A549 (cell line): ENCODE data around the gene CBY1. TPM values are rescaled to one million over a fixed set of nuclear protein-coding genes. Genes with fewer than 3 reads are reported as not detected.

Experiments used
- ATAC-seq, 2 experiments: fragments of 200-7000 bp in 1 of 2; fragments of >200 bp in 1 of 2; cut with Nextera tagmentation in 1 of 2; cut with Tn5 transposase in 1 of 2; 3 replicates each; pipeline versions ENCODE4 v1.8.0 to v1.9.1; 2018 to 2020; ENCODE audit warnings: mild to moderate bottlenecking in 1 of 2, moderate library complexity in 1 of 2
- CTCF ChIA-PET: fragments of 300-600 bp; sonication (Branson Sonifier 250); formaldehyde crosslinking; extraction: SDS; loops from one replicate; lab custom pipeline; 2021; ENCODE audit warnings: antibody characterized with exemption, inconsistent platforms; lab: Yijun Ruan, JAX
- POLR2A ChIA-PET: fragments of 350-600 bp; formaldehyde crosslinking; extraction: SDS; loops from one replicate; lab custom pipeline; 2021; ENCODE audit warnings: antibody characterized with exemption, inconsistent platforms; lab: Yijun Ruan, JAX
- DNase-seq, 2 experiments: peaks; one replicate each; pipeline versions ENCODE4 v3.0.0 to v3.0.0-alpha.2; 2011 to 2016; ENCODE audit warnings: low read depth in 1 of 2, low spot score in 1 of 2
- FAIRE-seq: peaks from 2 replicates; lab custom pipeline; 2011; peaks lifted over from hg19 to GRCh38; lab: Jason Lieb, UNC
- H3K27ac ChIP-seq, 2 experiments: fragments of >200 bp; sonication (Bioruptor Twin); formaldehyde crosslinking; 3 replicates each; pipeline ENCODE4 v1.5.1; 2016 to 2017
- H3K4me1 ChIP-seq: fragments of >200 bp; sonication (Bioruptor Twin); formaldehyde crosslinking; 3 replicates; pipeline ENCODE4 v1.6.1; 2016
- H3K4me2 ChIP-seq: fragments of >200 bp; sonication (Bioruptor Twin); formaldehyde crosslinking; 3 replicates; pipeline ENCODE4 v1.6.1; 2016
- H3K4me3 ChIP-seq: fragments of >200 bp; sonication (Bioruptor Twin); formaldehyde crosslinking; 3 replicates; pipeline ENCODE4 v1.5.1; 2016
- H3K9me3 ChIP-seq: fragments of >200 bp; sonication (Bioruptor Twin); formaldehyde crosslinking; 3 replicates; pipeline ENCODE4 v1.6.1; 2016
- ATOH8 ChIP-seq: fragments of 250-450 bp; sonication (Bioruptor Pico); IDR thresholded peaks from 2 replicates; pipeline ENCODE4 v1.5.0; 2020; ENCODE audit warnings: low read depth, mild to moderate bottlenecking, moderate library complexity
- BCL3 ChIP-seq: fragments of >200 bp; sonication (Bioruptor Twin); formaldehyde crosslinking; IDR thresholded peaks from 3 replicates; pipeline ENCODE4 v1.6.1; 2016
- CEBPB ChIP-seq, 2 experiments: fragments of >200 bp in 1 of 2; sonication (Bioruptor Twin) in 1 of 2; formaldehyde crosslinking in 1 of 2; IDR thresholded peaks; 2 replicates each; pipeline ENCODE4 v1.6.1; 2012 to 2016
- CTCF ChIP-seq: fragments of >200 bp; sonication (Bioruptor Twin); formaldehyde crosslinking; IDR thresholded peaks from 3 replicates; pipeline ENCODE4 v1.5.1; 2016
- EP300 ChIP-seq, 2 experiments: fragments of >200 bp; sonication (Bioruptor Twin); formaldehyde crosslinking; IDR thresholded peaks; 2 replicates in 1 of 2; 3 replicates in 1 of 2; pipeline ENCODE4 v1.6.1; 2016 to 2017
- FOSL2 ChIP-seq, 2 experiments: fragments of 450-650 bp in 1 of 2; fragments of >200 bp in 1 of 2; sonication (Bioruptor Twin) in 1 of 2; formaldehyde crosslinking; IDR thresholded peaks; 2 replicates each; pipeline versions ENCODE4 v1.5.0 to v1.6.1; 2016 to 2020; ENCODE audit warnings: mild to moderate bottlenecking in 1 of 2, moderate library complexity in 1 of 2
- FOXS1 ChIP-seq: fragments of 250-450 bp; sonication (Bioruptor Pico); IDR thresholded peaks from 2 replicates; pipeline ENCODE4 v1.5.0; 2020; ENCODE audit warnings: mild to moderate bottlenecking, moderate library complexity
- GATA3 ChIP-seq: IDR thresholded peaks from 2 replicates; pipeline ENCODE4 v1.6.1; 2012; ENCODE audit warnings: borderline replicate concordance
- HDAC2 ChIP-seq: fragments of 200-600 bp; sonication (generic); IDR thresholded peaks from 2 replicates; pipeline ENCODE4 v1.6.1; 2016
- HES2 ChIP-seq: fragments of >200 bp; sonication (Bioruptor Twin); formaldehyde crosslinking; IDR thresholded peaks from 2 replicates; pipeline ENCODE4 v1.6.1; 2016
- HEYL ChIP-seq: fragments of 250-450 bp; sonication (Bioruptor Pico); IDR thresholded peaks from 2 replicates; pipeline ENCODE4 v1.8.0; 2021; ENCODE audit warnings: mild to moderate bottlenecking, moderate library complexity
- HMGXB4 ChIP-seq: fragments of 250-450 bp; sonication (Bioruptor Pico); IDR thresholded peaks from 2 replicates; pipeline ENCODE4 v1.5.0; 2021; ENCODE audit warnings: mild to moderate bottlenecking, moderate library complexity, borderline replicate concordance
- JUNB ChIP-seq: fragments of >200 bp; sonication (Bioruptor Twin); formaldehyde crosslinking; IDR thresholded peaks from 2 replicates; pipeline ENCODE4 v1.6.1; 2016
- MAX ChIP-seq: IDR thresholded peaks from 2 replicates; pipeline ENCODE4 v1.6.1; 2012
- PBX3 ChIP-seq: IDR thresholded peaks from 2 replicates; pipeline ENCODE4 v1.6.1; 2012
- PHF8 ChIP-seq: fragments of 200-600 bp; sonication (generic); IDR thresholded peaks from 2 replicates; pipeline ENCODE4 v1.6.1; 2016; ENCODE audit warnings: low read depth, mild to moderate bottlenecking, antibody characterized with exemption, moderate library complexity, borderline replicate concordance
- RNF2 ChIP-seq: fragments of 200-600 bp; sonication (generic); IDR thresholded peaks from 2 replicates; pipeline ENCODE4 v1.6.1; 2016; ENCODE audit warnings: low read depth, mild to moderate bottlenecking, antibody characterized with exemption, moderate library complexity, borderline replicate concordance
- SMC3 ChIP-seq: fragments of >200 bp; sonication (Bioruptor Twin); formaldehyde crosslinking; IDR thresholded peaks from 3 replicates; pipeline ENCODE4 v1.6.1; 2018; ENCODE audit warnings: inconsistent platforms
- TFCP2L1 ChIP-seq: fragments of 250-450 bp; sonication (Bioruptor Pico); IDR thresholded peaks from 2 replicates; pipeline ENCODE4 v1.5.0; 2021; ENCODE audit warnings: mild to moderate bottlenecking
- TP53 ChIP-seq: fragments of 250-450 bp; sonication (Bioruptor Pico); IDR thresholded peaks from 2 replicates; pipeline ENCODE4 v1.5.0; 2021; ENCODE audit warnings: mild to moderate bottlenecking, moderate library complexity
- ZC3H11A ChIP-seq: fragments of 450-650 bp; IDR thresholded peaks from 2 replicates; pipeline ENCODE4 v1.6.1; 2014; ENCODE audit warnings: antibody characterized with exemption, mild to moderate bottlenecking
- ZSCAN20 ChIP-seq: fragments of 250-450 bp; sonication (Bioruptor Pico); IDR thresholded peaks from 2 replicates; pipeline ENCODE4 v1.8.0; 2022; ENCODE audit warnings: mild to moderate bottlenecking, moderate library complexity
- whole genome bisulfite sequencing: methylation state at CpG from one replicate; pipeline ENCODE4 v1.1.6; 2017; ENCODE audit errors: missing lambda C conversion rate; 5-methylcytosine and 5-hydroxymethylcytosine counted together
- polyA plus RNA-seq, 4 experiments: library from polyadenylated mRNA; depleted of rRNA in 3 of 4; stranded (reverse); fragments of >200 nt; fragmentation: RNase III in 1 of 4; extraction: RNeasy Plus Mini Kit Qiagen cat#74134 plus additional on column Dnase treatment in 1 of 4; gene quantifications; 2 replicates in 3 of 4; 3 replicates in 1 of 4; pipeline ENCODE4 v1.2.3, GENCODE V29; 2011 to 2017

Gene CBY1
- polyA plus RNA-seq, 2 of the 4 experiments (the other 2 are of a cell fraction): 19.4 to 20.8 TPM

GRCh38 chr22:38681582-38682335, 25.3 kb downstream of the CBY1 start, which contains the start of gene TOMM22 (continued):
- TF ChIP-seq EP300 (IDR thresholded peaks at IDR 0.05) (no peak), GATA3 (0 out of 2 replicates have a peak, but pooled peaks have one; percentile 35)

GRCh38 chr22:38684895-38685294, 28.5 kb downstream of the CBY1 start:
- H3K27ac ChIP-seq: no peak overlapping the region
- H3K9me3 ChIP-seq: peaks cover 8% of the 10 kb centered on the region
- no peak for DNase-seq
- no peak overlapping the region for H3K4me2 ChIP-seq
- POLR2A ChIA-PET: no interaction called here
- H3K4me1 ChIP-seq: no peaks in the 10 kb centered on the region
- TF ChIP-seq HMGXB4 (no peak), SMC3 (no peak), ZC3H11A (no peak), ZSCAN20 (CRISPR knock-in tag) (no peak), CTCF (no peak), ATOH8 (CRISPR knock-in tag) (no peak), TFCP2L1 (CRISPR knock-in tag) (no peak), CEBPB (IDR thresholded peaks at IDR 0.05) (no peak), MAX (no peak)
- TF ChIP-seq, all 56 proteins: peak for 0
- CTCF ChIA-PET: interaction anchor here (0.7 to 1.3 kb wide), 2 partner anchors 10 to 32 kb away, joined by 3 read pairs; no protein-coding TSS in a partner anchor
- H3K4me3 ChIP-seq: no peak overlapping the region
- 94% methylated on average over 9 of the region's 9 CpGs for WGBS
- FAIRE-seq (no peak), ATAC-seq (no peak)

GRCh38 chr22:38685761-38686160, 29.3 kb downstream of the CBY1 start:
- Histone ChIP-seq H3K9me3 (peaks cover 8% of the 10 kb centered on the region), H3K4me3 (no peak overlapping the region), H3K4me1 (no peaks in the 10 kb centered on the region), H3K27ac (no peak overlapping the region), H3K4me2 (no peak overlapping the region)
- POLR2A ChIA-PET: interaction anchor here (1.0 kb wide), 1 partner anchor 12 kb away, joined by 3 read pairs; no protein-coding TSS in a partner anchor
- FAIRE-seq: no peak
- 100% methylated on average over 1 of the region's 1 CpG for WGBS
- no peak for ATAC-seq
- no peak for DNase-seq
- CTCF ChIA-PET: interaction anchor here (1.3 kb wide), 1 partner anchor 83 kb away, joined by 4 read pairs; no protein-coding TSS in a partner anchor
- no peak for TF ChIP-seq PHF8
- no peak for TF ChIP-seq HES2
- TF ChIP-seq, all 56 proteins: peak for 0

GRCh38 chr22:38689651-38690050, 33.2 kb downstream of the CBY1 start:
- Histone ChIP-seq H3K4me3 (no peak overlapping the region), H3K27ac (no peak overlapping the region), H3K4me1 (peaks cover 1% of the 10 kb centered on the region; the same call in 2 of the 3 replicates), H3K4me2 (no peak overlapping the region)
- FAIRE-seq: no peak
- CTCF ChIA-PET: interaction anchor here (0.6 to 3.8 kb wide), 3 partner anchors 7 to 237 kb away, joined by 3 to 23 read pairs (median 3); partner anchors contain the start of gene TOMM22
- TF ChIP-seq FOSL2 (IDR thresholded peaks at IDR 0.05) (no peak), FOSL2 (CRISPR knock-in tag; IDR thresholded peaks at IDR 0.05) (no peak), HDAC2 (no peak), ATOH8 (CRISPR knock-in tag) (no peak), JUNB (no peak), BCL3 (no peak), FOXS1 (CRISPR knock-in tag) (no peak), PBX3 (no peak), GATA3 (no peak), HEYL (CRISPR knock-in tag) (no peak), TP53 (CRISPR knock-in tag) (no peak), RNF2 (no peak)
- TF ChIP-seq, all 56 proteins: peak for 0
- POLR2A ChIA-PET: no interaction called here
- no peaks in the 10 kb centered on the region for H3K9me3 ChIP-seq
- DNase-seq (no peak), ATAC-seq (no peak)
- 75% methylated on average over 1 of the region's 1 CpG for WGBS
